PC-3 (cell line): ENCODE results near the gene ZMYND19. TPM values are rescaled to one million over a fixed set of nuclear protein-coding genes. Genes with fewer than 3 reads are reported as not detected.

Experiments
- ATAC-seq: fragments of 200-7000 bp; cut with Tn5 transposase; 2 replicates; pipeline ENCODE4 v1.9.1; 2020; ENCODE audit warnings: mild to moderate bottlenecking, moderate library complexity
- BruUV-seq: library from RNA; stranded (reverse); fragments of 400-500 nt; replicated peaks from 2 replicates; lab custom pipeline; 2021; lab: Mats Ljungman, UMichigan
- CTCF ChIA-PET: fragments of 300-600 bp; sonication (Branson Sonifier 250); formaldehyde crosslinking; loops from one replicate; lab custom pipeline; 2022; ENCODE audit warnings: antibody characterized with exemption; lab: Charles Lee
- POLR2A ChIA-PET: fragments of 300-600 bp; sonication (Branson Sonifier 250); formaldehyde crosslinking; loops from one replicate; lab custom pipeline; 2022; ENCODE audit warnings: antibody characterized with exemption; ENCODE audit not compliant: unreplicated experiment; lab: Charles Lee
- DNase-seq: peaks from one replicate; pipeline ENCODE4 v3.0.0-alpha.2; 2015
- H2AFZ ChIP-seq: fragments of 300-600 bp; sonication (generic); 2 replicates; pipeline ENCODE4 v1.6.0; 2016; ENCODE audit warnings: antibody characterized with exemption, low read length
- H3F3A ChIP-seq: fragments of 300-600 bp; sonication (generic); one replicate; pipeline ENCODE4 v1.6.0; 2017; ENCODE audit warnings: antibody characterized with exemption, low read length, control low read depth, mild to moderate bottlenecking; ENCODE audit not compliant: unreplicated experiment
- H3K27ac ChIP-seq: fragments of 300-600 bp; sonication (generic); 2 replicates; pipeline ENCODE4 v1.5.1; 2016; ENCODE audit warnings: mild to moderate bottlenecking, low read length
- H3K27me3 ChIP-seq: fragments of 300-600 bp; sonication (generic); 2 replicates; pipeline ENCODE4 v1.6.1; 2016; ENCODE audit warnings: low read length, mixed read lengths
- H3K36me3 ChIP-seq: fragments of 300-600 bp; sonication (generic); 2 replicates; pipeline ENCODE4 v1.6.1; 2016; ENCODE audit warnings: low read depth, mixed run types, low read length, mixed read lengths
- H3K4me1 ChIP-seq: fragments of 300-600 bp; sonication (generic); 2 replicates; pipeline ENCODE4 v1.5.1; 2016; ENCODE audit warnings: low read length; ENCODE audit not compliant: insufficient read depth
- H3K4me2 ChIP-seq: fragments of 300-600 bp; sonication (generic); 2 replicates; pipeline ENCODE4 v1.6.0; 2016; ENCODE audit warnings: low read length
- H3K4me3 ChIP-seq: fragments of 300-600 bp; sonication (generic); 2 replicates; pipeline ENCODE4 v1.5.1; 2016; ENCODE audit warnings: mild to moderate bottlenecking, low read length, mixed read lengths
- H3K79me2 ChIP-seq: fragments of 300-600 bp; sonication (generic); 2 replicates; pipeline ENCODE4 v1.6.1; 2017; ENCODE audit warnings: low read length, mixed read lengths
- H3K9ac ChIP-seq: fragments of 300-600 bp; sonication (generic); 2 replicates; pipeline ENCODE4 v1.6.0; 2016; ENCODE audit warnings: mild to moderate bottlenecking, low read length
- H3K9me2 ChIP-seq: fragments of 300-600 bp; sonication (generic); replicated peaks from 2 replicates; pipeline ENCODE4 v1.6.1; 2016; ENCODE audit warnings: mixed run types, low read length, mixed read lengths
- H3K9me3 ChIP-seq: fragments of 300-600 bp; sonication (generic); 2 replicates; pipeline ENCODE4 v1.6.1; 2016; ENCODE audit warnings: low read length, mixed read lengths
- H4K20me1 ChIP-seq: fragments of 300-600 bp; sonication (generic); 2 replicates; pipeline ENCODE4 v1.6.1; 2016; ENCODE audit warnings: low read length, mixed read lengths
- CTCF ChIP-seq: fragments of 300-600 bp; sonication (generic); conservative IDR thresholded peaks from 2 replicates; pipeline ENCODE4 v1.5.1; 2017; ENCODE audit warnings: antibody characterized with exemption, low read depth, mild to moderate bottlenecking, low read length
- EZH2 ChIP-seq: fragments of 300-600 bp; sonication (generic); IDR thresholded peaks from one replicate; pipeline ENCODE4 v1.6.1; 2017; ENCODE audit warnings: antibody characterized with exemption, mild to moderate bottlenecking, low read length; ENCODE audit not compliant: unreplicated experiment
- EZH2phosphoT487 ChIP-seq: fragments of 300-600 bp; sonication (generic); IDR thresholded peaks from 2 replicates; pipeline ENCODE4 v1.6.1; 2018; ENCODE audit warnings: mild to moderate bottlenecking, antibody characterized with exemption, low read length, borderline replicate concordance
- intact Hi-C: fragments of 100-400 bp; cut with micrococcal nuclease; formaldehyde crosslinking; loops from 2 replicates; pipeline ENCODE4 v1.9.0; 2023
- total RNA-seq: library from RNA; depleted of rRNA; stranded (reverse); fragments of >200 nt; gene quantifications from 2 replicates; pipeline ENCODE4 v1.2.3, GENCODE V29; 2014

ZMYND19 gene
- total RNA-seq, 1 experiment from 2014 or later = 39.5 TPM

- H3K27me3 ChIP-seq = no peaks in the 10 kb centered on the region
- H3K9me2 ChIP-seq = no peaks in the 10 kb centered on the region
- H3K9ac ChIP-seq = peak overlapping the region; percentile 85
- H3K9me3 ChIP-seq = no peaks in the 10 kb centered on the region
- POLR2A ChIA-PET = no interaction called here
- H3K36me3 ChIP-seq = peaks cover 5% of the 10 kb centered on the region; the same call in 1 of the 2 replicates
- H2AFZ ChIP-seq = no peak overlapping the region
- ATAC-seq (peak; percentile 88), DNase-seq (peak; percentile 96)
- no peaks in the 10 kb centered on the region for H4K20me1 ChIP-seq
- peaks cover 35% of the 10 kb centered on the region for H3K4me1 ChIP-seq
- no peak for TF ChIP-seq CTCF
- TF ChIP-seq EZH2phosphoT487 = no peak
- no peak for TF ChIP-seq EZH2
- no peaks in the 10 kb centered on the region for H3F3A ChIP-seq
- intact Hi-C loops = no loop called here
- H3K27ac ChIP-seq = peak overlapping the region; percentile 99
- H3K79me2 ChIP-seq = peaks cover 61% of the 10 kb centered on the region
- CTCF ChIA-PET = no interaction called here
- TSS peak; percentile 30 for BruUV-seq
- peak overlapping the region; percentile 47 for H3K4me3 ChIP-seq
- H3K4me2 ChIP-seq = peak overlapping the region; percentile 81
Observed at GRCh38 chr9:137611623-137612609, 21.6 kb upstream of the ZMYND19 start.

GRCh38 chr9:137610944-137611343 is 20.6 kb upstream of the ZMYND19 start:
- ATAC-seq (no peak), DNase-seq (peak; percentile 23)
- H4K20me1 ChIP-seq = no peaks in the 10 kb centered on the region
- peaks cover 38% of the 10 kb centered on the region for H3K4me1 ChIP-seq
- POLR2A ChIA-PET = no interaction called here
- CTCF ChIA-PET = no interaction called here
- H3K27ac ChIP-seq = peak overlapping the region; percentile 99
- H3K9me3 ChIP-seq = no peaks in the 10 kb centered on the region
- 0 out of 2 replicates have a peak overlapping the region, but pooled peaks have one; percentile 47 for H3K4me3 ChIP-seq
- intact Hi-C loops = no loop called here
- BruUV-seq = no TSS peak
- no peaks in the 10 kb centered on the region for H3F3A ChIP-seq
- peak overlapping the region; percentile 80 for H3K4me2 ChIP-seq
- peak overlapping the region; percentile 85 for H3K9ac ChIP-seq
- no peak overlapping the region for H2AFZ ChIP-seq
- H3K27me3 ChIP-seq = no peaks in the 10 kb centered on the region
- TF ChIP-seq CTCF = no peak
- no peak for TF ChIP-seq EZH2phosphoT487
- TF ChIP-seq EZH2 = no peak
- H3K79me2 ChIP-seq = peaks cover 62% of the 10 kb centered on the region
- H3K36me3 ChIP-seq = peaks cover 5% of the 10 kb centered on the region; the same call in 1 of the 2 replicates
- H3K9me2 ChIP-seq = no peaks in the 10 kb centered on the region
